GM19397 (cell line): ENCODE results near the gene TPPP.

Experiments used
- ATAC-seq: cut with Tn5 transposase; IDR thresholded peaks from one replicate; pipeline ENCODE4 v1.9.1; 2021; ENCODE audit warnings: mild to moderate bottlenecking, moderate library complexity; ENCODE audit not compliant: unreplicated experiment

The TPPP gene

DNA sequence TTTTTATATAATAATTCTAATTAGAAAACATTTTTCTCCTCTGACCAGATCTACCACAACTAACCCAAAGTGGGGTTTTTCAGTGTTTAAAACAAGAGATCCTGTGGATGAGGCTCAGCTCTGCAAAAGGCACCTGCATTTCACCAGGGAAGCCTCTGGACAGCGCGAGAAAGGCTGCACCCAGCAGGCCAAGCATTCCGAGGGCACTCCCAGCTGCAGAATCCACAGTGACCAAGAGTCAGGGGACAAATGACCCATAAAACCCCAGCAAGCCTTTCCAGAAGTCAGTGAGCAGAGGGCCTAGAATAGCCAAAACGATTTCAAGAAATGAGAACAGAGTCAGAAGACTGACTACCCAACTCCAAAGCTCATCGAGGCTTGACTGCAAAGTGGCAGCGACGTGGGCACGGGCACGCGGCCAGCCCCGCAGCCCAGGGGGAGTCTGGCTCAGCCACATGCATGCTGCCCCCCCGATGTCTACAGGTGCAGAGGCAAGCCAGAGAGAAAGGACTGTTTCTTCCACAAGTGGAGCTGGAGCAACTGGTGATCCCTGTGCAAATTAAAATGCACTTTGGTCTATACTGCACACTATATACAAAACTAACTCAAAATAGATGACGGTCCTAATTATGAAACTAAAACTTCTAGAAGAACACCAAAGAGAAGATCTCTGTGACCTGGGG is 26.2 kb downstream of the TPPP start:
- ATAC-seq = no peak

DNA sequence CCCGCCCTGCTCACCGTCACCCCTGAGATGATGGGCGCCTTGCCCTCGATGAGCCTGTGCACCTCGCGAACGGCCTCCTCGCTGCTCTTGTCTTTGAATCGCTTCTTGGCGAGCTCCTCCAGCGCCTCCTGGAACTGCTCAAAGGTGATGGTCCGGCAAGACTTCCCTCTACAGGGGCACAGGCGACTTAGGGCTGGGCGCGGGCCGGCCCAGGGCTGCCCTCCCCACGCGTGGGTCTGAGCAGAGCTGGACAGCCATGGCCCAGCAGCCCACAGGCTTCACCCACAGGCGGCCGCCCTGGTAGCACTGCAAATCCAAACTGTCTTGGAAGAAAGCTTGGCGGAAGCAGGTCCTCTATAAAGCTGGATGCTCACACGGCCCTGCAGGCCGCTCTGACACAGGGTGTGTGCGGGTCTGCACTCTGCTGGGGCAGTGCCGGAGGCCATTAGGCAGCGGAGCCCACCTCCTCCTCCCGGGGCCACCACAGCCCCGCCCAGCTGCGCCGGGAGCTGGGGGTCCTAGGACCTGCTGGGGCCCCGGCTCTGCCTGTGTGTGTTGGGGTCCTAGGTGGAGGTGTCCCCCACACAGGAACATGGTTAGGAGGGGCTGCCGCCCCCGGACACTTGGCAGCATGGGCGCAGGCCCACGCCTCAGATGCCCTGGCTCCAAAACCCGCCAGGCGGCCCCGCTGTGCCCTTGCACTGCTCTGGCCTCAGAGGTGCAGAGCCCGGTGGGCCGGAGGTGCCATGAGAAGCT is 27.0 kb downstream of the TPPP start:
- ATAC-seq = no peak

DNA sequence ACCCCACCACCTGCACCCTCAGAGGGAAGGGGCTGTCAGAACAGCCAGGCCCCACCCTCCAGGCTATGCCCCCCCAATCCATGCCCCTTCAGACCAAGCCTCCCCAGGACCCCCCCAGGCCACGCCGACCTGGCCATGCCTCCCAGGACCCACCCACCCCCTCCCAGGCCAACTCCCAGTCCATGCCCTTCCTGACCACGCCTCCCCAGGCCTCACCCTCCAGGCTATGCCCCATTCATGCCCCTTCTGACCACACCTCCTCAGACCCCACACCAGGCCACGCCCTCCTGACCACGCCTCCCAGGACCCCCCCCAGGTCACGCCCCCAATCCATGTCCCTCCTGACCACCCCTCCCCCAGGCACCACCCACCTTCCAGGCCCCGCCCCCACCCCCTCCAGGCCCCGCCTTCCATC is 27.6 kb downstream of the TPPP start:
- no peak for ATAC-seq

DNA sequence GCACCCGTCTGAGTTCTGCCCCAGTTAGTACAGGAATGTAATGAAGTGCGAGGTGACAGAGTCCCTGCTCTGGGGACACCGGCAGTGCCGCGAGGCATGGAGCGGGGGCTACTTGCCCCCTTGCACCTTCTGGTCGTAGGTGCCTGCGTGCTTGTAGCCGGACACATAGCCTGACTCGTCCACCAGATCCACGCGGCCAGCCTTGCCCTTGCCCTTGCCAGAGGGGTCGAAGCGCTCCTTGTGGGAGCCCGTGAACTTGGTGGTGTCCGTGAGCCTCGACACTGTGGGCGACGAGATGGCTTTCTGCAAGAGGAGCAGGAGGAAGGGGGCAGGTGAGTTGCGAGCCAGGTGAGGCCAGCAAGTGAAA is 28.2 kb downstream of the TPPP start:
- ATAC-seq = no peak

DNA sequence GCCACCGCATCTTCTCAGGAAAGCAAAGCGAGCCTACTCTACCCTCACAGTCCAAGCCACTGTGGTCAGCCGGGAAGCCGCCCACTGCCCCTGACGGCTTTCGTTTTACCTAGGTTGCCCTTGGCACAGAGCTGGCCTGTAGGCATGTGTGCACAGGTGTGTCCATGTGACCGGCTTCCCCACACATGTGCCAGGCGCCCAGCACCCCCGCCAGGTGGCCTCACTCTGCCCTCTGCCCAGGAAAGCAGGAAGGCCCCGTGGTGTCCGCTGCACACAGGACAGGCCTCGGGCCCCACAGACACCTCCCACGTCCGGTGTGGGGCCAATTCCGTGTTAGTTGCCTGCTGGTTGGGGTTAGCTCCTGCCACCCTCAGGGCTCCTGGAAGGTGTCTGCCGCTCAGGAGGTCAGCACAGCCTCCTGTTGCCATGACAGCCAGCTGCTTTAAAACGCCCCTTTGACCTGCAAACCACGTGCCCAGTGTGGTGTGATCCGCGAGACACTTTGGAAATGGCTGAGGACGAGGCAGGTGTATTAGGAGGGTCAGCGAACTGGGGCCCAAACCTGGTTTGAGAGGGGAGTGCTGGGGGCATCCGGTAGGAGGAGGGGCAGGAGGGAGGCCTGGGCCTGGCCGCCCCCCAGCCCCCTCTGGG is 28.7 kb downstream of the TPPP start:
- ATAC-seq = no peak

DNA sequence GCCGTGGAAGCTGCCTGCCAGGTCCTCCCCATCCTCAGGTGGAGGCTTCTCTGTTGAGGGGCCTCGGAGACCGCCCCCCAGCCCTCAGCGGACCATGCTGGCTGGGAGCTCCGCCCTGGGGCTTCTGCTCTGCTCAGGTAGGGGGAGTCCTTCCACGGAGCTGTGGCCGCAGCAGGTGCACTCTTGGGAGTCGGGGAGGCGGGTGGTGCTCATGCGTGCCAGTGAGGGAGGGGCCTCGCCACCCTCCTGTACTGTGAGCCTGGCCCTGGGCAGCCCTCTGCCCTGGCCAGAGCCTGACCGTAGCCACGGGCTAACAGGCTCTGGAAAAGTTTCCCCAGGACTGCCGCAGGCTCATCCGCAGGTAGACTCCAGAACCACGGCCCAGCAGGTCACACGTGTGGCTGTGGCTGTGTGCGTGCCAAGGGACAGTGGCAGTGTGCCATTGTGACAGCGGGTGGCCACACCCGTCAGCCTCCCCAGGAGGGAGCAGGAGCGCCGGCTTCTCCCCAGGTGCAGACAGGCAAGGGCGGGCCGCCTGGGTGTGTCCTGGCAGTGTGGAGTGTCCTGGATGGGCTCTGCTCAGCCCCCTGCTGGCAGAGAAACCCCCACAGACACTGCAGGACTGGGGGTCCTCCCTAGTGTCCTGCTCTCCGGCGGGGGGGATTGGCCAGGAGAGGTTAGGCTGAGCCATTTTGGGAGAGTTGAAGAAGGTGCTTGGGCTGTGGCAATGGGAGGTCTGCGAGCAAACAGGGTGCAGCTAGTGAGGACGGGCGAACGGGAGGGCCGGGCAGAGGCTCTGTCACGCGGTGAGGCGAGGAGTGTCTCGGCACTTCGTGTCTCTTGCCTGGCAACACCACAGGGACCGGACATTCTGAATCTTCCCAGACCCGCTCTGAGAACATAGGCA is 29.5 kb downstream of the TPPP start:
- no peak for ATAC-seq

DNA sequence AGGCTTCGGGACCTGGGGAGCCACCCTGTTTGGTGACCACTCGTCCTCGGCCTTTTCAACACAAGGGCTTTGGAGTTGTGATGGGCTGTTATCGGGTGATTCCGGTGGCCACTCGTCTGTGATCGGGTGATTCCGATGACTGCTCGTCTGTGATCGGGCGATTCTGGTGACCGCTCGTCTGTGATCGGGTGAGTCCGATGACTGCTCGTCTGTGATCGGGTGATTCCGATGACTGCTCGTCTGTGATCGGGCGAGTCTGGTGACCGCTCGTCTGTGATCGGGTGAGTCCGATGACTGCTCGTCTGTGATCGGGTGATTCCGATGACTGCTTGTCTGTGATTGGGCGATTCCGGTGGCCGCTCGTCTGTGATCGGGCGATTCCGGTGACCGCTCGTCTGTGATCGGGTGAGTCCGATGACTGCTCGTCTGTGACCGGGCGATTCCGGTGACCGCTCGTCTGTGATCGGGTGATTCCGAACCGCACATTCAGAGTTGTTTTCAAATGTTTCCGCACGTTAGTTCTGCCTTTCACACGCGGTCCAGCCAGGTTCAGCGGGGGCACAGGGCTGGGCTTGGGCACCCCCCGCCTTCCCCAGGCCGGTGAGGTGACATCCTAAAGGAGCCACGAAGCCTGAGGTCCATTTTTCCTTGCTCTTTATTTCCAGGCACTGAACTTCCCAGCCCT is 30.3 kb downstream of the TPPP start:
- ATAC-seq = no peak

DNA sequence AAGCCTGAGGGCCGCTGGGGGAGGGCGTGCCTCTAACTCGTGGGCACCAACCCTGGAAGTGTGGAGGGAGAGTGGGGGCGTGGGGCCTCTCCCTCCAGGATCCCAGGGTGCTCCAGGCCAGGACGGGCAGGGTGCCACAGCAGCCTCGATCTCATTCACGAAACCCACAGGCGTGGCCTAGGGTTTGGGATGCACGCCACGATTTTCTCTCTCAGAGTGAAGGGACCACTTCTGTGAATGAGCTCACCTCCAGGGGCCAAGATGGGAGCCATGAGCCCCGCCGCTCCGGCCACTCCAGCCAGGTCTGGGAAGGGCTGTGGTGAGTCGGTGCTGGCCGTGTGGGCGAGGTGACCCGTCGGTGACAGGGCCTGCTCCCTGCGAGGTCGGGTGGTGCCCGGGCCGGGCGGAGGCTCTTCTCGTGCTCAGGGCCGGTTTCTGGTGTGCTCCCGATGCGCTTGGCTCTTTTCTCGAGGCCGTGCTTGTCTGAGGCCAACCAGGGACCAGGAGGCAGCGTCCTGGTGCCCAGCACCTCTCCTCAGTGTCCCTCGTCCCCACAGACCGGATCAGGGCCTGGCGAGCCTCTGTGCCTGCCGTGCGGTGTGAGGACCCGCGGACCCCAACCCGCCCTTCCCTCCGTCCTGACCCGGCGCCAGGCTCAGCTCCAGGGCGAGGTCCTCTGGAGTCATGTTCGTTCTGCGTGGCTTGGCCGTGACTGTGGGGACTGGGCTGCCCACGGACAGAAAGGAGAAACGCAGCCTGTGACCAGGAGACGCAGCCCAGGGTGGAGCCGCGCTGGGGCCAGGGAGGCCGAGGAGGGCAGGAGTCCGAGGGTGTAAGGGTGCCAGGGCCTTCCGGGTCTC is 31.0 kb downstream of the TPPP start:
- ATAC-seq = no peak

DNA sequence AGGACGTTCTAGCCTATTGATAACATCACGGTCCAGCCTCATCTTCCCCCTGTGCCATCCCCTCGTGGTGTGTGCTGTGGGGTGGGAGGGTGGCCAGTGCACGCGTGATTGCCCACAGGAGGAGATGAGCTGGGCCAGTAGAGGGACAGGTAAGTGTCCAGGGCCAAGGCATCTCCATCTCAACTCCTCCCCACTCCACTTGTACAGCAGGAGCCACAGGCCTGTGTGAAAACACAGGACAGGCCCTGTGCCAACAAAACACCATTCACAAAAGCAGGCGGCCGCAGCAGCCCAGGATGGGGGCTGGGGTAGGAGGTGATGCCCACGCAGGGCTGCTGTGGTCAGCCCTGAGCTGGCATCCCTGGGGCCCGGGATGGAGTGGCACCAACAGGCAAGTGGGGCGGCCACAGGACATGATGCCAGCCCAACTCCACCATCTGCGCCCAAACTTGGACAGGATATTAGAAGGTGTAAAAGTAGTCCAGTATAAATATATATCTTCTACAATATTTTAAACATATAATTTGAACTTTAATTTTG is 32.6 kb downstream of the TPPP start:
- ATAC-seq = no peak

DNA sequence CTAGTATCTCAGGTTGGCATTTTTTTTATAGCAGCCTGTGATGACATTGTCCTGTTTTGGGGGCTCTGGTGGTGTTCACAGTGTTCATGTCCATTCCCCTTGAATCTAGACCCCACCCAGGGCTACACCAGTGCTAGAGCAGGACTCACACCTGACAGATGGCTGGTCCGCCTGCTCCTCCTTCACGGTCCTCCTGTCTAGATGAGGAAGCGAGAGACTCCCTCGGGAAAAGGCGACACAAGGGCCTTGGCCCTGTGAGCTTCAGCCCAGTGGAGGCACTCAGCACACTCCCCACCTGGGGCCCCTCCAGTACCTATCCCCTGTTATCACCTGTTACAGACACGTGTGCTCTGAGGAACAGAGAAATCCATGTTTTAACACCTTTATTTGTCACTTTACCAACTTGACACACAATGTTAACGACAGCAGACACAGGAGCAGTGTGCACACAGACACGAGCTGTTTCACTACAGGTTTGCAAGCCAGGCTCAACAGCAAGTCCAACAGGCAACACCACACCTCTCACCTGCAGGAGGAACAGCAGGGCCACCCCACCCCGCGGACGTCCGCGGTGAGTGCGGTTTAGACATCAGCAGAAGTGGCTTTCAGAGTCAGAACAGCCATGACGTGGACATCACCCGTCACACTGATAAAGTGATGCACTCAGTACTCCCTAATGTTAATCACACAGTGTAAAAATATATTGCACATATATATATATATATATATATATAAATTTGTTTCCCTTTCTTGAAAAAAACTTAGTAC is 33.5 kb downstream of the TPPP start:
- no peak for ATAC-seq

DNA sequence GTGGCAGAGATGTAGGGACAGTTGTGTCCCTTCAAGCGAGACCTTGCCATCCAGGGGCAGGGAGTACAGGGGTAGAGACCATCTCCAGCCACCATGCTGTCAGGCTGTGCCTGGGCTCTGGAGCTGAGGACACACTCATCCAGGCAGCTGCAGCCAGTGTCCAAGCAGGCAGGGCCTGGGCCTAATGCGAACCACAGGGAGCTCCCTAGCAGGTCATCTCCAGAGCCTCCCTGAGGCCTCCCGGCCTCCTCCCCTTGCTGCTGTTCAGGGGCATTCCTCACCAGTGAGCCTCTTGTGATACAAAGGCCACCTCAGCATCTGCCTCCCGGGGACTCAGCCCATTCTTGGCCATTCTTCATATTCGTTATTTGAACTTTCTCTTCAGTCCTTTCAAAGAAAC is 35.0 kb downstream of the TPPP start:
- ATAC-seq = no peak

DNA sequence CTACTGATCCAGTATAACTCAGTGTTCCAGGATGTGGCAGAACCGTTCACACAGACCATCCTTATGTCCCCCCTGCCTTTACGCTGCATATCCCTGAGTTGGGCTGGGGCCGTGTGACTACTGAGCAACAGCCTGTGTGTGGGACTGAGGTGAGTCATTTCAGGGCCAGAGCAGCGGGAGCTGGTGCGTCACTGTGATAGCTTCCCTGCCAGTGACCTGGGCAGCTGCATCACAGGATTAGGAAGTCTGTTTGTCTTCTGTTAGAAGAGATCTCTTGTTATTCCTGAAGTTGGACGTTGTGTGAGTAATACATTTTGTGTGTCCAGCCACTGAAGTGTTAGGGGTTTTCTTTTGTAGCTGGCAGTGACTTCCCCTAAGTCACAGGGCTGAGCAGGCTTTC is 35.6 kb downstream of the TPPP start:
- ATAC-seq = no peak

DNA sequence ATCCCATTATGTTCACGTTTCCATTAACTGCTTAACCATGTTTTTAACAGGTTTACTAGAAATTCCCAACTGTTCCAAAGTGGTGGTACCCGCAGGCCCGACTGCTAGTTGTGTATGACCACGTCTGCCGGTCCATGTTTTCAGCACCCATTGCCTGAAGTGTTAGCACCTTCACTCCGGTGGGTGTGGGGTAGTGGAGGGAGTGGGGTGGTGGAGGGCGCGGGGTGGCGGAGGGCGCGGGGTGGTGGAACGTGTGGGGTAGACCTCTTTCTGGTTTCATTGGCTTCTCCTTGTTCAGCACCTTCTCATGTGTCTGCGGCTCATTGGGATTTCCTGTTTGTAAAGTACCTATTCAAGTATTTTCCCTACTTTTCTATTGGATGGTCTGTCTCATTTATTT is 37.7 kb downstream of the TPPP start:
- ATAC-seq = no peak

DNA sequence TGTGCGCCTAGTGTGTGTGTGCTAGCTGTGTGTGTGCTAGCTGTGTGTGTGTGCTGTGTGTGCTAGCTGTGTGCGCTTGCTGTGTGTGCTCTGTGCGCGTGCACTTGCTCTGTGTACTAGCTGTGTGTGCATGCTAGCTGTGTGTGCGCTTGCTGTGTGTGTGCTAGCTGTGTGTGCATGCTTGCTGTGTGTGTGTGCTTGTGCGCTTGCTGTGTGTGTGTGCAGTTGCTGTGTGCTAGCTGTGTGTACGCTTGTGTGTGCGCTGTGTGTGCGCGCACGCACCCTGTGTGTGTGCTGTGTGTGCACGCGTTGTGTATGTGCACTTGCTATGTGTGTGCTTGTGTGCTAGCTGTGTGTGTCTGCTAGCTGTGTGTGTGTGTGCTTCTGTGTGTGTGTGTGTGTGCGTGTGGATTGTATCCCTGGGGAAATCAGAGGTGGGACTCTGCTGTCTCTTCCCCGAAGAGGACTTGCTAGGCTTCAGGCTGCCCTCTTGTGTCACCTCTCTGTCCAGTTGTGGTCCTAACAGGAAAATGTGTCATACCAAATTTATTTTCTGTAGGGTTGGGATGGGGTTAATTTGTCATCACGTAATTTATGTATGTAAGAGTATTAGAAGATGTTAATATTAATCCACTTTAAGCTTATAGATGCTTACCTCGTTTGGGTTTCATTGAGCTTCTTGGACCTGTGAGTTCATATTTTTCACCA is 38.9 kb downstream of the TPPP start:
- ATAC-seq = no peak

DNA sequence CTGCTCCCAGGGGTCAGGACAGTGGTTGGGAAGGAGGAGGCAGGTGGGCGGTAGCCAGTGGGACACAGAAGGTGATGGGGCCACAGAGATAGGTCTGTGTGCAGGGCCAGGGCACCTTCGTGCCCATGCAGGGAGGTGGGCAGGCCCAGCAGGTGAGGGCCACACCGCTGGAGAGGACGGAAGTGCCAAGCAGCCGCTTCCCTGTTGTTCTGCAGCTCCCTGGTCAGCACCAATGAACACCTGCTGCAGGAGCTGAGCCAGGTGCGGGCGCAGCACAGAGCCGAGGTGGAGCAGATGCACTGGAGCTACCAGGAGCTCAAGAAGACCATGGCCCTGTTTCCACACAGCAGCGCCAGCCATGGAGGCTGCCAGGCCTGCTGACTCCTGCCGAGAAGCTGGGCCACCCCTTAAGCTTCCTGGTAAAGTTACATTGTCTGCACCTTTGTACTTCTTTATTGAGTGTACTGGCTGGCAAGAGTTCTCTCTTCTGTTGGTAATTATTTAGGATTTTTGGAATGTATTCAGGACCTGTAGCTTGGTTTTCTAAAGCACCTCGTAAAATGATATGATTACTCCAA is 40.3 kb downstream of the TPPP start:
- no peak for ATAC-seq

DNA sequence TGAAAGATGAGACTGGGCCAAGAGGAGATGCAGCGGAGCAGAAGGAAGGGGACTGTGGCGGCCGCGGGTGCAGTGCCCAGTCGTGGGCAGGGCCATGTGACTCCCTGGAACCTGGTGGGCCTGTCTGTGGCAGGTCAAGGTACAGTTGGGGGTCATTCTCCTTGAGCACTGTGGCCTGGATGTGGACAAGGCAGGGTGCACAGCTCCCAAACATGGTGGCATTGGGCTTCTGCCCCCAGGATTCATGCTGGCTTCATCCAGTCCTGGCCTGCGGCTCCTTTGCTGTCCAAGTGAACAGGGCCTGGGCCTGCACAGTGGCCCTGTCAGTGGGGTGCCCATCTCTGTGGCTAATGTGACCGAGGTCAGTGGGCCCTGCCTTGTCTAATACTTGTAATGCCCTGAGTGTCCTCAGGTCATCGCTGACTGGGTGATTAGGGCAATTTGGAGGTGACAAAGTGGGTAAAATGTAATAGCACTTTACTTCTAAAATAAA is 41.1 kb downstream of the TPPP start:
- ATAC-seq = no peak

DNA sequence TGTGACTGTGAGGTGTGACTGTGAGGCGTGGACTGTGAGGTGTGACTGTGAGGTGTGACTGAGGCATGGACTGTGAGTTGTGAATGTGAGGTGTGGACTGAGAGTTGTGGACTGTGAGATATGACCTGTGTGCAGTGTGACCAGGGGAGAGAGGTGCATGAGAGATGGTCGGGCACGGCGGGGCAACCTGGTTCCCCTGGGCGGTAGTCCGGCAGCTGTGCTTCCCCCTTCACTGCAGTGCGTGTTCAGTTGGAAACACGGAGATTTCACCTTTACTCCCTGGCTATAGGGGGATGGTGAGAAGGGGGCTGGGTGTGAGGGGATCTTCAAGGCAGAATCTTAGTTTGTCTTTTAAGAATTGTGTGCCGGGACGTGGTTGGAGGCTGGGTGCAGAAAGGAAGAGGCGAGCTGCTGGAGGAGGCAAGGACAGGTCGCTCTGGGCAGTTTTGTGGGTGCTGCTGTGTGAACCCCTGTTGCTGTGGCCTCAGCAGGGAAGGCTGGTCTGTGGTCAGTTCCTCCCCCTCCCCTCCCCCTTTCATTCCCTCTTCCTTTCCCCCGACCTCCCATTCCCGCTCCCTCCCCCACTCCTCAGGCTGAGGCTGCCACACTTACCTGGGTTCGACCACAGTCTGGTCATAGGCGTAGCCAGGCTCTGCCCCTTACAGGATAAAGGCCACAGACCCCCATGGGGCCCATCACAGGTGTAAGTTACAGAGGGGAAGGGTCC is 41.7 kb downstream of the TPPP start:
- no peak for ATAC-seq
